Thyroid gland (tissue), 4 donors: ENCODE data around the gene ZBP1.

Source experiments
- CTCF ChIP-seq, 6 experiments: fragments of 200-600 bp in 3 of 6; fragments of 450-650 bp in 3 of 6; sonication (generic) in 3 of 6; IDR thresholded peaks; one replicate each; pipeline ENCODE4 v1.5.1; 2016 to 2019; ENCODE audit warnings: antibody characterized with exemption in 6 of 6, mild to moderate bottlenecking in 2 of 6, inconsistent platforms in 1 of 6, moderate library complexity in 1 of 6
- POLR2A ChIP-seq, 2 donors: fragments of 450-650 bp; IDR thresholded peaks; one replicate each; pipeline ENCODE4 v1.6.1; 2017; ENCODE audit warnings: antibody characterized with exemption in 2 of 2, mild to moderate bottlenecking in 2 of 2, moderate library complexity in 1 of 2

- TF ChIP-seq CTCF (IDR thresholded peaks at IDR 0.05) (no peak), POLR2A (IDR thresholded peaks at IDR 0.05) (no peak)
Measured at GRCh38 chr20:57570145-57570850, 49.9 kb downstream of the ZBP1 start.
